H1 (cell line): Measurements from ENCODE around the gene BCAS1. TPM values are rescaled to one million over a fixed set of nuclear protein-coding genes. Genes with fewer than 3 reads are reported as not detected.

Source experiments
- CTCF ChIA-PET: fragments of 300-600 bp; sonication (Branson Sonifier 250); formaldehyde crosslinking; loops from one replicate; lab custom pipeline; 2021; ENCODE audit not compliant: partially characterized antibody; lab: Charles Lee
- POLR2A ChIA-PET: fragments of 300-600 bp; sonication (Branson Sonifier 250); formaldehyde crosslinking; loops from one replicate; lab custom pipeline; 2021; ENCODE audit warnings: inconsistent platforms; ENCODE audit not compliant: partially characterized antibody; lab: Charles Lee
- DNase-seq, 2 experiments: peaks; one replicate each; pipeline versions ENCODE4 v3.0.0 to v3.0.0-alpha.2; 2010 to 2022; ENCODE audit warnings: low spot score in 2 of 2, low read depth in 1 of 2, mixed read lengths in 1 of 2
- FAIRE-seq: peaks from 2 replicates; lab custom pipeline; 2011; peaks lifted over from hg19 to GRCh38; lab: Jason Lieb, UNC
- H2AFZ ChIP-seq: 2 replicates; pipeline ENCODE4 v1.8.1; 2012; ENCODE audit warnings: low read length, inconsistent platforms
- H2AK5ac ChIP-seq: 2 replicates; pipeline ENCODE4 v1.6.1; 2013; ENCODE audit warnings: low read depth, low read length
- H2BK120ac ChIP-seq: replicated peaks from 2 replicates; pipeline ENCODE3; 2013; ENCODE audit warnings: low read depth, low read length, inconsistent platforms
- H2BK12ac ChIP-seq: 2 replicates; pipeline ENCODE4 v1.6.1; 2013; ENCODE audit warnings: low read depth, low read length
- H2BK15ac ChIP-seq: 2 replicates; pipeline ENCODE4 v1.6.1; 2013; ENCODE audit warnings: low read length
- H2BK20ac ChIP-seq: 2 replicates; pipeline ENCODE4 v1.6.1; 2013; ENCODE audit warnings: low read length
- H2BK5ac ChIP-seq: 2 replicates; pipeline ENCODE4 v1.6.1; 2013; ENCODE audit warnings: low read depth, low read length
- H3K14ac ChIP-seq: 2 replicates; pipeline ENCODE4 v1.6.1; 2013; ENCODE audit warnings: inconsistent platforms; ENCODE audit not compliant: insufficient read length
- H3K18ac ChIP-seq: 2 replicates; pipeline ENCODE4 v1.6.1; 2013; ENCODE audit warnings: low read length; ENCODE audit errors: extremely low read depth
- H3K23ac ChIP-seq: 2 replicates; pipeline ENCODE4 v1.6.1; 2013; ENCODE audit warnings: inconsistent platforms; ENCODE audit not compliant: insufficient read length
- H3K23me2 ChIP-seq: 2 replicates; pipeline ENCODE4 v1.6.1; 2013; ENCODE audit warnings: low read depth, low read length
- H3K27ac ChIP-seq: 2 replicates; pipeline ENCODE4 v1.6.1; 2011; ENCODE audit warnings: low read depth, low read length, inconsistent platforms
- H3K27me3 ChIP-seq, 4 experiments: replicated peaks in 1 of 4; 1 replicate in 1 of 4; 2 replicates in 3 of 4; pipeline versions ENCODE4 v1.6.1 to v1.8.1; 2011 to 2013; ENCODE audit warnings: low read length in 3 of 4, mild to moderate bottlenecking in 3 of 4, inconsistent platforms in 2 of 4, mixed read lengths in 2 of 4, moderate library complexity in 1 of 4; ENCODE audit not compliant: control insufficient read depth in 3 of 4, insufficient read depth in 3 of 4; ENCODE audit errors: extremely low read depth in 1 of 4
- H3K36me3 ChIP-seq, 4 experiments: 2 replicates each; pipeline versions ENCODE4 v1.6.1 to v1.8.1; 2011 to 2013; ENCODE audit warnings: mild to moderate bottlenecking in 4 of 4, low read length in 3 of 4, moderate library complexity in 2 of 4, control low read depth in 1 of 4, inconsistent platforms in 1 of 4; ENCODE audit not compliant: insufficient read depth in 4 of 4, control insufficient read depth in 2 of 4
- H3K4ac ChIP-seq: replicated peaks from 2 replicates; pipeline ENCODE3; 2013; ENCODE audit warnings: low read length, low read depth, mixed read lengths, inconsistent platforms; ENCODE audit not compliant: insufficient read length
- H3K4me1 ChIP-seq, 4 experiments: replicated peaks in 1 of 4; 1 replicate in 1 of 4; 2 replicates in 3 of 4; pipeline versions ENCODE4 v1.6.1 to v1.8.1; 2011 to 2013; ENCODE audit warnings: low read length in 3 of 4, inconsistent platforms in 2 of 4, mixed read lengths in 1 of 4; ENCODE audit not compliant: insufficient read depth in 4 of 4, control insufficient read depth in 3 of 4
- H3K4me2 ChIP-seq, 2 experiments: 2 replicates each; pipeline versions ENCODE4 v1.6.1 to v1.8.1; 2011 to 2013; ENCODE audit warnings: low read depth in 2 of 2, low read length in 2 of 2, control low read depth in 1 of 2, inconsistent platforms in 1 of 2, mild to moderate bottlenecking in 1 of 2; ENCODE audit not compliant: insufficient read depth in 1 of 2
- H3K4me3 ChIP-seq, 4 experiments: fragments of 200-600, 300-600 bp in 1 of 4; sonication (generic), shearing (Covaris generic), sonication (Bioruptor Twin) in 1 of 4; 2 replicates each; pipeline versions ENCODE4 v1.5.1 to v1.8.1; 2011 to 2016; ENCODE audit warnings: low read length in 4 of 4, low read depth in 3 of 4, control low read depth in 2 of 4, inconsistent platforms in 2 of 4, mild to moderate bottlenecking in 2 of 4, mixed read lengths in 1 of 4, moderate library complexity in 1 of 4; ENCODE audit not compliant: insufficient read depth in 2 of 4; ENCODE audit errors: extremely low read depth in 1 of 4
- H3K56ac ChIP-seq: replicated peaks from 2 replicates; pipeline ENCODE3; 2013; ENCODE audit warnings: low read depth, mild to moderate bottlenecking, mixed read lengths, low read length, inconsistent platforms; ENCODE audit not compliant: insufficient read length
- H3K79me1 ChIP-seq: 2 replicates; pipeline ENCODE4 v1.6.1; 2013; ENCODE audit warnings: low read depth, low read length, control low read depth
- H3K79me2 ChIP-seq, 2 experiments: 2 replicates each; pipeline versions ENCODE4 v1.6.1 to v1.8.1; 2012 to 2013; ENCODE audit warnings: low read length in 2 of 2, mild to moderate bottlenecking in 2 of 2, inconsistent platforms in 1 of 2; ENCODE audit not compliant: insufficient read depth in 2 of 2, control insufficient read depth in 1 of 2
- H3K9ac ChIP-seq, 4 experiments: replicated peaks in 1 of 4; 1 replicate in 1 of 4; 2 replicates in 3 of 4; pipeline versions ENCODE4 v1.6.1 to v1.8.1; 2011 to 2013; ENCODE audit warnings: low read depth in 3 of 4, low read length in 3 of 4, control low read depth in 2 of 4, mild to moderate bottlenecking in 2 of 4, moderate library complexity in 2 of 4, inconsistent platforms in 1 of 4; ENCODE audit errors: extremely low read depth in 1 of 4
- H3K9me3 ChIP-seq, 2 experiments: 2 replicates each; pipeline versions ENCODE4 v1.6.1 to v1.8.1; 2012 to 2013; ENCODE audit warnings: mild to moderate bottlenecking in 2 of 2, moderate library complexity in 2 of 2, control low read depth in 1 of 2, inconsistent platforms in 1 of 2, low read depth in 1 of 2, low read length in 1 of 2, mixed read lengths in 1 of 2; ENCODE audit not compliant: insufficient read depth in 2 of 2
- H4K20me1 ChIP-seq, 2 experiments: replicated peaks in 1 of 2; 2 replicates each; pipeline versions ENCODE3 to v1.8.1; 2011 to 2013; ENCODE audit warnings: inconsistent platforms in 2 of 2, low read length in 2 of 2, mild to moderate bottlenecking in 1 of 2; ENCODE audit not compliant: insufficient read depth in 2 of 2, control insufficient read depth in 1 of 2
- H4K5ac ChIP-seq: 2 replicates; pipeline ENCODE4 v1.6.1; 2013; ENCODE audit warnings: low read length, low read depth, mixed read lengths, inconsistent platforms; ENCODE audit not compliant: insufficient read length
- H4K8ac ChIP-seq: 2 replicates; pipeline ENCODE4 v1.8.0; 2013; ENCODE audit warnings: mild to moderate bottlenecking, moderate library complexity, low read length, inconsistent platforms; ENCODE audit not compliant: insufficient read depth; ENCODE audit errors: extremely low read depth
- H4K91ac ChIP-seq: replicated peaks from 2 replicates; pipeline ENCODE3; 2013; ENCODE audit warnings: low read length, mixed read lengths, inconsistent platforms; ENCODE audit not compliant: insufficient read length
- BRCA1 ChIP-seq: IDR thresholded peaks from 2 replicates; pipeline ENCODE4 v1.6.1; 2012; ENCODE audit warnings: low read depth, low read length, improper control_type of control experiment
- CEBPB ChIP-seq: IDR thresholded peaks from 2 replicates; pipeline ENCODE4 v1.6.1; 2012; ENCODE audit warnings: low read depth, low read length
- CHD1 ChIP-seq: IDR thresholded peaks from 2 replicates; pipeline ENCODE4 v1.6.1; 2012; ENCODE audit warnings: low read depth, low read length, improper control_type of control experiment
- E2F6 ChIP-seq: IDR thresholded peaks from 2 replicates; pipeline ENCODE4 v1.6.1; 2012; ENCODE audit warnings: inconsistent platforms
- GTF2F1 ChIP-seq: IDR thresholded peaks from 2 replicates; pipeline ENCODE4 v1.6.1; 2012; ENCODE audit warnings: low read depth, low read length, improper control_type of control experiment, borderline replicate concordance
- KDM5A ChIP-seq: fragments of 200-600 bp; IDR thresholded peaks from 2 replicates; pipeline ENCODE4 v1.7.1; 2012; ENCODE audit warnings: mild to moderate bottlenecking, low read length, inconsistent platforms, mixed read lengths
- MAFK ChIP-seq: IDR thresholded peaks from 2 replicates; pipeline ENCODE4 v1.6.1; 2012; ENCODE audit warnings: low read depth, mild to moderate bottlenecking, improper control_type of control experiment, low read length
- POLR2A ChIP-seq, 2 experiments: IDR thresholded peaks; 1 replicate in 1 of 2; 2 replicates in 1 of 2; pipeline ENCODE4 v1.6.1; 2011; ENCODE audit warnings: low read depth in 2 of 2, low read length in 2 of 2, mild to moderate bottlenecking in 2 of 2; ENCODE audit errors: control extremely low read depth in 1 of 2
- RBBP5 ChIP-seq: IDR thresholded peaks from 2 replicates; pipeline ENCODE4 v1.7.1; 2012; ENCODE audit warnings: low read depth, mild to moderate bottlenecking, inconsistent platforms, low read length, moderate library complexity, borderline replicate concordance
- RXRA ChIP-seq: IDR thresholded peaks from 2 replicates; pipeline ENCODE4 v1.6.1; 2011; ENCODE audit warnings: low read depth, mild to moderate bottlenecking, low read length, moderate library complexity; ENCODE audit not compliant: insufficient read depth
- SIRT6 ChIP-seq: IDR thresholded peaks from one replicate; pipeline ENCODE4 v1.7.1; 2012; ENCODE audit warnings: low read length, inconsistent platforms
- TCF12 ChIP-seq: IDR thresholded peaks from 2 replicates; pipeline ENCODE4 v1.6.1; 2011; ENCODE audit warnings: low read depth, mild to moderate bottlenecking, low read length
- ZNF274 ChIP-seq: IDR thresholded peaks from 2 replicates; pipeline ENCODE4 v1.7.0; 2012; ENCODE audit warnings: low read length, borderline replicate concordance; ENCODE audit errors: extremely low read depth
- WGBS, 2 experiments: shearing (Covaris generic) in 1 of 2; methylation state at CpG; one replicate each; pipeline versions ENCODE4 v1.1.6 to v1.1.7; 2013 to 2015; ENCODE audit warnings: low lambda C conversion rate in 2 of 2, mixed read lengths in 2 of 2, inconsistent platforms in 1 of 2, low coverage in 1 of 2, missing lambda C conversion rate in 1 of 2; ENCODE audit not compliant: insufficient replicate concordance in 2 of 2, insufficient coverage in 1 of 2, insufficient read length in 1 of 2; ENCODE audit errors: extremely low coverage in 1 of 2, missing lambda C conversion rate in 1 of 2; 5-methylcytosine and 5-hydroxymethylcytosine counted together
- polyA plus RNA-seq, 7 experiments: library from polyadenylated mRNA; depleted of rRNA in 3 of 7; stranded (reverse) in 5 of 7; unstranded in 2 of 7; fragments of >200 nt in 5 of 7; fragments of 200-250 nt in 2 of 7; gene quantifications; 1 replicate in 5 of 7; 2 replicates in 1 of 7; 4 replicates in 1 of 7; pipeline versions ENCODE4 v1.2.1 to v1.2.3, GENCODE V29; 2011 to 2013; ENCODE audit warnings: missing spikeins in 2 of 7, mixed read lengths in 2 of 7
- total RNA-seq: library from RNA; stranded (reverse); fragmentation: NEBNext Ultra II Directional; extraction: Animal tissue kit (Norgen Biotek cat#: 25700); gene quantifications from 2 replicates; pipeline ENCODE4 v1.2.1, GENCODE V29; 2021

Gene BCAS1
- total and polyA plus RNA-seq, 2 of the 8 experiments (the other 6 are each of a cell fraction or from before 2014, with no cell fraction given), result 0.06 to 0.19 TPM

GRCh38 chr20:54099894-54100293 lies 29.5 kb upstream of the BCAS1 start:
- TF ChIP-seq SIRT6 (no peak), ZNF274 (no peak), CEBPB (no peak), MAFK (no peak), RXRA (no peak), E2F6 (no peak), POLR2A (IDR thresholded peaks at IDR 0.05; ENCODE audit: control extremely low read depth in 1 of 2, low read depth in 2 of 2, low read length in 2 of 2) (no peak), KDM5A (no peak), CHD1 (no peak), RBBP5 (no peak), GTF2F1 (no peak), TCF12 (no peak), BRCA1 (no peak)
- H2BK12ac ChIP-seq, result no peak overlapping the region; the same call in 1 of the 2 replicates
- DNase-seq, result no peak
- no peak overlapping the region for H3K23ac ChIP-seq
- ChIA-PET POLR2A (no interaction called here), CTCF (interaction anchor here (1.2 to 19.2 kb wide), 8 partner anchors 9 to 548 kb away, joined by 3 to 591 read pairs (median 4); partner anchors contain the start of gene PFDN4)
- H3K4ac ChIP-seq, result no peak overlapping the region
- no peak overlapping the region for H3K14ac ChIP-seq
- no peaks in the 10 kb centered on the region for H3K79me1 ChIP-seq
- H3K4me2 ChIP-seq, result no peak overlapping the region
- no peak overlapping the region for H3K4me3 ChIP-seq
- H3K27ac ChIP-seq, result no peak overlapping the region; the same call in 1 of the 2 replicates
- FAIRE-seq, result no peak
- H2BK20ac ChIP-seq, result no peak overlapping the region
- no peak overlapping the region for H2BK120ac ChIP-seq
- H2AK5ac ChIP-seq, result no peak overlapping the region
- H3K79me2 ChIP-seq, result no peaks in the 10 kb centered on the region
- H4K5ac ChIP-seq, result no peak overlapping the region
- no peak overlapping the region for H3K18ac ChIP-seq
- H3K9me3 ChIP-seq, result no peaks in the 10 kb centered on the region
- no peak overlapping the region for H4K8ac ChIP-seq
- H4K20me1 ChIP-seq, result no peaks in the 10 kb centered on the region
- H3K36me3 ChIP-seq, result no peaks in the 10 kb centered on the region
- no peak overlapping the region for H2BK15ac ChIP-seq
- no peak overlapping the region for H3K56ac ChIP-seq
- H3K4me1 ChIP-seq, result peaks cover 0 to 2% (median 0%) of the 10 kb centered on the region in 4 experiments; a peak in 1 of 7 replicates
- no peak overlapping the region for H2AFZ ChIP-seq
- no peaks in the 10 kb centered on the region for H3K23me2 ChIP-seq
- WGBS, 2 experiments, result 84% methylated on average over 3 of the region's 3 CpGs; no CpG with 5 or more reads in 1 of the 2 experiments
- H2BK5ac ChIP-seq, result no peak overlapping the region
- no peak overlapping the region for H4K91ac ChIP-seq
- peaks cover 0 to 1% (median 0%) of the 10 kb centered on the region in 4 experiments; a peak in 1 of 7 replicates for H3K27me3 ChIP-seq
- no peak overlapping the region for H3K9ac ChIP-seq
